GM21717 (cell line): ENCODE data around the gene ABCA2.

Experiments used
- ATAC-seq: cut with Tn5 transposase; IDR thresholded peaks from one replicate; pipeline ENCODE4 v1.9.1; 2021; ENCODE audit warnings: mild to moderate bottlenecking, moderate library complexity; ENCODE audit not compliant: unreplicated experiment

Gene ABCA2

GRCh38 chr9:136968333-136969127 is 59.5 kb downstream of the ABCA2 start:
- ATAC-seq, result no peak

- ATAC-seq, result no peak
Measured at GRCh38 chr9:136965771-136966484, 62.1 kb downstream of the ABCA2 start.

- ATAC-seq, result no peak
Measured at GRCh38 chr9:136964833-136965422, 63.1 kb downstream of the ABCA2 start.

GRCh38 chr9:136964171-136964689 is 63.8 kb downstream of the ABCA2 start:
- ATAC-seq, result no peak

- no peak for ATAC-seq
Measured at GRCh38 chr9:136963751-136964150, 64.3 kb downstream of the ABCA2 start.

- ATAC-seq, result no peak
Measured at GRCh38 chr9:136963341-136963740, 64.7 kb downstream of the ABCA2 start.

- ATAC-seq, result no peak
Measured at GRCh38 chr9:136962701-136963248, 65.3 kb downstream of the ABCA2 start.

GRCh38 chr9:136962163-136962562 is 65.9 kb downstream of the ABCA2 start:
- no peak for ATAC-seq

GRCh38 chr9:136961279-136962065 is 66.6 kb downstream of the ABCA2 start:
- no peak for ATAC-seq

GRCh38 chr9:136960938-136961275 is 67.1 kb downstream of the ABCA2 start:
- ATAC-seq, result no peak

- ATAC-seq, result no peak
Measured at GRCh38 chr9:136960212-136960937, 67.7 kb downstream of the ABCA2 start.

- ATAC-seq, result no peak
Measured at GRCh38 chr9:136958898-136959850, 68.9 kb downstream of the ABCA2 start.

- ATAC-seq, result no peak
Measured at GRCh38 chr9:136958473-136958872, 69.6 kb downstream of the ABCA2 start.

GRCh38 chr9:136957901-136958300 is 70.1 kb downstream of the ABCA2 start:
- no peak for ATAC-seq

- ATAC-seq, result no peak
Measured at GRCh38 chr9:136957461-136957860, 70.6 kb downstream of the ABCA2 start.
